ENCODE results near the gene EGFLAM.

Gene EGFLAM

DNA sequence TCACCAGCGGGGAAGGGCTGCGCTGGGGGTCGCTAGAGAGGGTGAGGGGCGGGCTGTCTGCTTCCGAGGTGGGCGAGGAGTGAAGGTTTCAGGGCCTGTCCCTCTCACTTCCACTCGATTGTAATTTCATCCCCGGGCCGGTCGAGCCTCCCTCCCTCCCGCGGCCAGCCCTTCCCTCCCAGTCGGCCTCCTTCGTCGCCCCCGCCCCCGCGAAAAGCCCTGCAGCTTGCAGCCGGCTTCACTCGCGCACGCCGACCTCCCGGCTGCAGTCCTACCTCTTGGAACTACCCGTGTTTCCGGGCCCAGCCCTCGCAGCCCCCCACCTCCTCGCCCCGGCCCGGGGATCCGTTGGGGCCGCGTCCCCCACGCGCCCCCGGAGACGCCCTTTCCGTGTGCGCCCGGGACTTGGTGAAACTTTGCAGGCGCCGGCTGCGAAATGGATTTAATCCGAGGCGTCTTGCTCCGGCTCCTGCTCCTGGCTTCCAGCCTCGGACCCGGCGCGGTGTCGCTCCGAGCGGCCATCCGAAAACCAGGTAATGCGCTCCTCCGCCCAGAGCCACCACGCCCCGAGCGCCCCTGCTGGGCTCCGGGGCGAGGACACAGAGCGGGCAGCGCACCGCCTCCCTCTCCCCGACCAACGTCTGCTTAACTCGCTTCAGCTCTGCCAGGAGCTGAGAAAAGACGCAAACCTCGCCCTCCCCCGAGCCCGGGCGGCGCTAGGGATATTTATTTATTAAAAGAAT, at the start of gene EGFLAM:
TSS of gene EGFLAM (plus strand) at position 241 of the 743 bp plus-strand sequence. CDS start at position 437, 196 bp downstream.
- H3K27me3 ChIP-seq (ENCODE audit: insufficient read depth, low read depth): no peaks in the 10 kb centered on the region
- H4K20me1 ChIP-seq (ENCODE audit: insufficient read depth): no peaks in the 10 kb centered on the region
- no peak within 1 kb of the TSS for H3K4me3 ChIP-seq (IDR thresholded peaks at IDR 0.05; ENCODE audit: insufficient read depth, low read depth, low read length)
- H3K9ac ChIP-seq: no peak within 1 kb of the TSS
- H3K4me2 ChIP-seq: no peak within 1 kb of the TSS
- H3K27ac ChIP-seq: no peak within 1 kb of the TSS
- TF ChIP-seq, protein P1, sequence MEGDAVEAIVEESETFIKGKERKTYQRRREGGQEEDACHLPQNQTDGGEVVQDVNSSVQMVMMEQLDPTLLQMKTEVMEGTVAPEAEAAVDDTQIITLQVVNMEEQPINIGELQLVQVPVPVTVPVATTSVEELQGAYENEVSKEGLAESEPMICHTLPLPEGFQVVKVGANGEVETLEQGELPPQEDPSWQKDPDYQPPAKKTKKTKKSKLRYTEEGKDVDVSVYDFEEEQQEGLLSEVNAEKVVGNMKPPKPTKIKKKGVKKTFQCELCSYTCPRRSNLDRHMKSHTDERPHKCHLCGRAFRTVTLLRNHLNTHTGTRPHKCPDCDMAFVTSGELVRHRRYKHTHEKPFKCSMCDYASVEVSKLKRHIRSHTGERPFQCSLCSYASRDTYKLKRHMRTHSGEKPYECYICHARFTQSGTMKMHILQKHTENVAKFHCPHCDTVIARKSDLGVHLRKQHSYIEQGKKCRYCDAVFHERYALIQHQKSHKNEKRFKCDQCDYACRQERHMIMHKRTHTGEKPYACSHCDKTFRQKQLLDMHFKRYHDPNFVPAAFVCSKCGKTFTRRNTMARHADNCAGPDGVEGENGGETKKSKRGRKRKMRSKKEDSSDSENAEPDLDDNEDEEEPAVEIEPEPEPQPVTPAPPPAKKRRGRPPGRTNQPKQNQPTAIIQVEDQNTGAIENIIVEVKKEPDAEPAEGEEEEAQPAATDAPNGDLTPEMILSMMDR (conservative IDR thresholded peaks at IDR 0.05; ENCODE audit: low read depth, low read length): no peak
- H2AFZ ChIP-seq (ENCODE audit: low read depth): no peak within 1 kb of the TSS
- no peaks in the 10 kb centered on the region for H3K36me3 ChIP-seq (ENCODE audit: insufficient read depth)
- no peaks in the 10 kb centered on the region for H3K79me2 ChIP-seq (ENCODE audit: insufficient read depth, low read depth)
- H3K4me1 ChIP-seq (ENCODE audit: low read depth, poor library complexity, severe bottlenecking): no peaks in the 10 kb centered on the region

DNA sequence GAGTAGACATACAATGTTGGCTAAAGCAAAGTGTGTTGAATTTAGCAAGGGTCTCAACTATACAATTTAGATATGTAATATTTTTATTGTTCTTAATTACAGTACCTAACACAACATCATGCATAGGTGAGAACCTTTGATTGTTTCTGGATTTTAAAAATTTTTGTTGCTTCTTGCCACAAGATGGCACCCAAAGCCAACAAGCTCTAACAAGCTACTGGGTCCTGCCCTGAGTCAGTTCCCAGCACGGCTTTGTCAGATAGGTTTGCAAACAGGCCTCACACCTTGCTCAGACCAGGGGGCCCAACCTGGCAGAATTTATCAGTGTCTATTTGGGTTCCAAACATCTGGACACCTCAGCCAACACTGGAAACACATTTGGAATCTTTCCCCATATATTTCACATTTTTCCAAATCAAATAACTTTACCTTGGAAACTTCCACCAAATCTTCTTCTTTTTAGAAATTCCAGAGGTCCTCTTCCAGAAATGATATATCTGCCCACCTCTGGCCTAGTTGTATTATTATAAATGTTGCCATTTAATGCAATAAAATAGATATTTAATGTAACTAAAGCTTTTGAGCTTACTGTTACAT, 49.5 kb upstream of the EGFLAM start:
- no peak overlapping the region for H3K4me2 ChIP-seq
- peaks cover 7% of the 10 kb centered on the region for H3K4me1 ChIP-seq (ENCODE audit: low read depth, poor library complexity, severe bottlenecking)
- no peaks in the 10 kb centered on the region for H3K27me3 ChIP-seq (ENCODE audit: insufficient read depth, low read depth)
- H3K79me2 ChIP-seq (ENCODE audit: insufficient read depth, low read depth): no peaks in the 10 kb centered on the region
- no peaks in the 10 kb centered on the region for H3K36me3 ChIP-seq (ENCODE audit: insufficient read depth)
- TF ChIP-seq, protein P1 (conservative IDR thresholded peaks at IDR 0.05; ENCODE audit: low read depth, low read length): peak; percentile 68
- no peak overlapping the region for H3K4me3 ChIP-seq (IDR thresholded peaks at IDR 0.05; ENCODE audit: insufficient read depth, low read depth, low read length)
- no peaks in the 10 kb centered on the region for H4K20me1 ChIP-seq (ENCODE audit: insufficient read depth)
- no peak overlapping the region for H3K9ac ChIP-seq
- no peak overlapping the region for H2AFZ ChIP-seq (ENCODE audit: low read depth)
- H3K27ac ChIP-seq: no peak overlapping the region

DNA sequence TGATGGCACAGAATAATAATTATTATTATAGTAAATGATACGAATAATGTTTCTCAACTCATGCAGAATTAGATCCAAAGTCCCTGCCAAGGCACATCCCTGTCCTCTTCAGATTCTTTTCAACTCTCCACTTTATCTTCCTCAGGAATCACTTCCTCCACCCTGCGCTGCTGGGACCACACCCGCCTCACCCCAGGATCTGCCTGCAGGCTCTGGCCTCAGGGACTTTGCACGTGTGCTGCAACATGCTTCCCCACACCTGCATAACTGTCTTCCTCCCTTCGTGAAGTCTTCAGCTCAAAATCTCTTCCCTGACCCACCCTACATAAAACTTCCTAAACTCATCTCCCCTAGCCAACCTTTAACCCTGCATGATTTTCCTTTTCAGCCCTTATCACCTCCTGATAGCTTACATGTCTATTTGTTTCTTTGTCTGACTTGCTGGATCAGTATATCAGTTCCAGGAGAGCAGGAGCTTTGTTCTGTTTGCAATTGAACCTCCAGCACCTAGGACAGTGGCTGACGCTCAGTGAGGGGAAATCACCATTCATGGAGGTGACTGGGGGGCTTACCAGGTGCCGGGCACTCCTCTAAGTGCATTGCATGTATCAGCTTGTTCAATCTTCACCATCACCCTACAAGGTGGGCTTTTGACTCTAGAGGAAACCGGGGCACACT, 47.5 kb upstream of the EGFLAM start:
- Histone ChIP-seq H3K79me2 (ENCODE audit: insufficient read depth, low read depth) (no peaks in the 10 kb centered on the region), H3K4me1 (ENCODE audit: low read depth, poor library complexity, severe bottlenecking) (peaks cover 7% of the 10 kb centered on the region), H3K9ac (no peak overlapping the region), H2AFZ (ENCODE audit: low read depth) (no peak overlapping the region), H3K27me3 (ENCODE audit: insufficient read depth, low read depth) (no peaks in the 10 kb centered on the region), H3K4me2 (no peak overlapping the region), H3K36me3 (ENCODE audit: insufficient read depth) (no peaks in the 10 kb centered on the region), H3K4me3 (IDR thresholded peaks at IDR 0.05; ENCODE audit: insufficient read depth, low read depth, low read length) (no peak overlapping the region), H3K27ac (no peak overlapping the region), H4K20me1 (ENCODE audit: insufficient read depth) (no peaks in the 10 kb centered on the region)
- TF ChIP-seq, protein P1 (conservative IDR thresholded peaks at IDR 0.05; ENCODE audit: low read depth, low read length): no peak

DNA sequence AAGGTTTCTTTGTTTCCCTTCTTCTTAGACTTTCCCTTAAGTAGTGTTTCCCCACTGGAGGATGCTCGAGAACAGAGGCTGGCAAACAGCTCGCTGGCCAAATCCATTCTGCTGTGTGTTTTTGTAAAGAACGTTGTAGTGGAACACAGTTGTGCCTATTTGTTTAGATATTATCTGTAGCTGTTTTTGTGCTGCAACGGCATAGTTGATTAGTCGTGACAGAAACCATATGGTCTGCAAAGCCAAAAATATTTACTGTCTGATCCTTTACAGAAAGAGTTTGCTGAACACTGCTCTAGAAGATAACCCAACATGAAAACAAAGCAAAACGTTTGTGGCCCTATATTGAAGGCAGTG, 47.0 kb upstream of the EGFLAM start:
- TF ChIP-seq, protein P1 (conservative IDR thresholded peaks at IDR 0.05; ENCODE audit: low read depth, low read length): no peak
- Histone ChIP-seq H3K4me2 (no peak overlapping the region), H4K20me1 (ENCODE audit: insufficient read depth) (no peaks in the 10 kb centered on the region), H2AFZ (ENCODE audit: low read depth) (no peak overlapping the region), H3K9ac (no peak overlapping the region), H3K27me3 (ENCODE audit: insufficient read depth, low read depth) (no peaks in the 10 kb centered on the region), H3K27ac (no peak overlapping the region), H3K36me3 (ENCODE audit: insufficient read depth) (no peaks in the 10 kb centered on the region), H3K79me2 (ENCODE audit: insufficient read depth, low read depth) (no peaks in the 10 kb centered on the region), H3K4me3 (IDR thresholded peaks at IDR 0.05; ENCODE audit: insufficient read depth, low read depth, low read length) (no peak overlapping the region), H3K4me1 (ENCODE audit: low read depth, poor library complexity, severe bottlenecking) (peaks cover 7% of the 10 kb centered on the region)

All from KMS-11 (cell line).